GM18505 (cell line): ENCODE measurements around the gene SLC4A7.

Experiments used
- ATAC-seq: cut with Tn5 transposase; IDR thresholded peaks from one replicate; pipeline ENCODE4 v1.9.1; 2021; ENCODE audit not compliant: unreplicated experiment
- POLR2A ChIP-seq: IDR thresholded peaks from 4 replicates; pipeline ENCODE4 v1.6.1; 2011; ENCODE audit warnings: borderline replicate concordance; ENCODE audit not compliant: insufficient read depth, insufficient read length; ENCODE audit errors: extremely low read depth

Gene SLC4A7

DNA sequence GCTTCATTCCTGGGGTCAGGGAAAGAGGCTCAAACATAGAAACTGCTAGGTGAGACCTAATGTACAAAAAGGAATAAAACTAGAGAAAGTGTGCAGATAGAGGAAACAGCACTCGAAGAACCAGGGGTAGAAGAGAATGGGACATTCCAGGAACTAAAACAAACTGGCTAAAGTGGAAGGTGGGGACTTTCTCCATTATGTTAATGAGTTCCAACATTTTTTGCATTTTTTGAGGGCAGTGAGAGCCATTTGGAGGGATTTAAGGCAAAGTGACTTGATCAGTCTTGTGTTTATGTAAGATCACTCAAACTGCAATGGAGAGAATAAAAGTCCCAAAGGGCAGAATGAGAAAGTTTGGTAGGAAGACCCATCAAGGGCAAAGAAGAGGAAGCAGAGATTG is 20.6 kb upstream of the SLC4A7 start:
- no peak for TF ChIP-seq POLR2A
- ATAC-seq = no peak

DNA sequence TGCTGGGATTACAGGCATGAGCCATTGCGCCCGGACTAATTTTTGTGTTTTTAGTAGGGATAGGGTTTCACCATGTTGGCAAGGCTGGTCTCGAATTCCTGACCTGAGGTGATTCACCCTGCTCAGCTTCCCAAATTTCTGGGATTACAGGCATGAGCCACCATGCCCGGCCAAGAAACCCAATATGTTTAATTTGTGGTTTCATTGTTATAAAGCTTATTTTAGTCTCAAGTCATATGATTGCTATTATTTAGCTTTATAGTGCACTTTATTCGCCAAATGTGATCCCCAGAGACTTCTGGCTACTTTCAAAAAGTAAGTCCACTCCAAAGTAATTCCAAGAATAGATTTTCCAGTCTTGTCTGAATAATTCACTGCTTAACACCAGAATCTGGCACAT is 19.3 kb upstream of the SLC4A7 start:
- no peak for TF ChIP-seq POLR2A
- ATAC-seq = no peak

DNA sequence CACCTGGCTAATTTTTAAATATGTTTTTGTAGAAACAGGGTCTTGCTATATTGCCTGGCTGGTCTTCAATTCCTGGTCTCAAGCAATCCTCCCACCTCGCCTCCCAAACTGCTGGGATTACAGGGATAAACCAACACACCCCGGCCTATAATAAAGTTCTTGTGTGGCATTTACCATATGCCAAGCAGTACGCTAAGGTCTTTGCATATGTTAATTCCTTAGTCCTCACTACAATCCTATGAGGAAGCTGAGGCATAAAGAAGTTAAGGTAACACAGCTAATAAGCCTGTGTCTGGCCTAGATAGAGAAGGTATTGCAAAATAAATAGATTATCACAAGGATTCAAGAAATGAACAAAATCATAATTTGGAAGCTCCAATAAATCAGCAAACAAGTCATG is 17.6 kb upstream of the SLC4A7 start:
- no peak for ATAC-seq

DNA sequence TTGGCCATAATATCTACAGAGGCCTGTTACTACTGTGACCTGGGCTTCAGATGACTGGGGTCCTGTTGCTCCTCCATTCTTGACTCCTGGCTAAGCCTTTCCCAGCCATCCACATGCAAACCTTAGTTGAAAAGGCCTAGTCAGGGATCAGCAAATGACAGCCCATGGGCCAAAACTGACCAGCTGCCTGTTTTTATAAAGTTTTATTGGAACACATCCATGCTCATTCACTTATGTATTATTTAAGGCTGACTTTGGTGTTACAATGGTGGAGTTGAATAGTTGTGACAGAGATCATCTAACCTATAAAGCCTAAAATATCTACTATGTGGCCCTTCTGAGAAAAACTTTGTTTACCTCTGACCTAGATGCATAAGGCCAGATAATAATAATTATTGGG is 16.8 kb upstream of the SLC4A7 start:
- no peak for ATAC-seq
- TF ChIP-seq POLR2A = no peak

More for the DNA sequence above, 17.6 kb upstream of the SLC4A7 start:
- no peak for TF ChIP-seq POLR2A

DNA sequence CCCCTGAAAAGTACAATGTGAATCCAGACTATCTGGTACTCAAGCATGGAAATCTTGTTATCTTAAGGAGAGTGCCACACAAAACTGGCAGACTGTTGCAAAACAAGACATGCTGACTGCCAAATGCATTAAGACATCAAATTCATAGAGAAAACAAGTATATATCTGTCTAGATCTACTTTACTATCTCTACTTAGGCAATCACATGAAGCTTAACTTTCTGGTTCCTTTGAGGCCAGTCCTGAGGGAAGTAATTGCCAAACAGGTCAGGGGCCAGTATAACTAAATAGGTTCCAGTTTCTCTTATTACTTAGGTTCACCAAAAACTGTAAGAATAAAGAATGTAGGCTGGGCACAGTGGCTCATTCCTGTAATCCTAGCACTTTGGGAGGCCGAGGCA is 15.9 kb upstream of the SLC4A7 start:
- ATAC-seq = no peak
- no peak for TF ChIP-seq POLR2A

DNA sequence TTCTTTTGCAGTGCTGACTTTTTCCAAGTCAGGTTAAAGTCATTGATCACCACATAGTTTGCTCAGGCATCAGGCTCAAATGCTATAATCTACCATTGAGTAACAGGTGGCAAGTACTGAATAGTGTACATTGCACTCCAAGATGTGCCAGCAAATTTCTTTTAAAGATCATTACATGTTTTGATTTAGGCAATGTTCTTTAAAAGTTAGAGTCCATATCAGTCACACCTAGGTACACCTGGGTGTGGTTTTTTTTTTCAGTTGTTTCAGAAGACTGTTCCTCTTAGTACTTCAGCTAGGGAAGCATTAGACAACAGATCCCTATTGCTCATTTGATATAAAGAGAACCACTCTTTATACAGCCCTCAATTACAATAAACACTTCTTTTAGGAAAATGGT is 10.6 kb upstream of the SLC4A7 start:
- no peak for TF ChIP-seq POLR2A
- no peak for ATAC-seq

DNA sequence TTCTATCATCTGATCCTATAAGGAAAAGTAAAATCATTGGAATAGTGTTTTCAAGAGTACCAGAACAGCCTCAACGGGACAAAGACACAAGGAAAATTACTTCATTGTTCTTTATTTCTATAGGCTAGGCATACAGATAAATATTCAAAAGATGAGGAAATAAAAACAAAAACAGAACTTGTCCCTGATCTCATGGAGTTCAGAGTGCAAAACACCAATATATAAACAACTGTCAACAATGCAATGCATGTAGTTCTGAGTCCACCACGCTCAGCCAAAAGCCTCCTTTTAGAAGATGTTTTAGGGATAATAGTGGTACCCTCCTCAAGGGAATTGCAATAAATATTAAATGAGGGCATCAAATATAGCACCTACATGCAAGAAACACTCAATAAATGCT is 4.6 kb upstream of the SLC4A7 start:
- no peak for ATAC-seq
- TF ChIP-seq POLR2A = no peak

DNA sequence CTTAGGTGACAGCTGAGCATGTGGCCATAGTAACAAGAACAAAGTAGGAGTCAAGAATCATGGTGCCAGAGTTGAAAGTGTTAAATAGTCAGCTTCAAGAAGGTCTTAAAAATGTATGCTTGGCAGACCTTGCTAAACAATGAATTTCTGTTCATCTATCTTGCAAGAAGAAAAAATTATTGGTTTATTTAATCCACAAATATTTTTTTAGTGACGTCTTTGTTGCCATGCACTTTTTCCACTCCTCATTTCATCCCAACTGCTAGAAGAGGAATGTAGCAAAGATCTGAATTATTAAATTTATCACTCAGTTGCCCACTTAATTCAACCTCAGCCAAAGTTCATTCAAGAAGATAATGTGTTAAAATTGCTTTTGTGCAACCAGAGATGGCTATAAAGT is 3.2 kb upstream of the SLC4A7 start:
- TF ChIP-seq POLR2A = no peak
- ATAC-seq = no peak

DNA sequence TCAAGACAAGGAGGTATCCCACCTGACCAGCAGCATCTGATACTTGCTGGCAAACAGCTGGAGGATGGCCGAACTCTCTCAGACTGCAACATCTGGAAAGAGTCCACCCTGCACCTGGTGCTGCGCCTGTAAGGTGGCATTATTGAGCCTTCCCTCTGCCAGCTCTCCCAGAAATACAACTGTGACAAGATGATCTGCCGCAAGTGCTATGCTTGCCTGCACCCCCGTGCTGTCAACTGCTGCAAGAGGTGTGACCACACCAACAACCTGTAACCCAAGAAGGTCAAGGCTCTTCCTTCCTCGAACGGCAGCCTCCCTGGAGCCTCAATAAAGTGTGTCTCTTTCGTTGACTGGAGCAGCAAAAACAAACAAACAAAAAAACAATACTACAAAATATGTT is 2.2 kb upstream of the SLC4A7 start:
- ATAC-seq = no peak
- no peak for TF ChIP-seq POLR2A

DNA sequence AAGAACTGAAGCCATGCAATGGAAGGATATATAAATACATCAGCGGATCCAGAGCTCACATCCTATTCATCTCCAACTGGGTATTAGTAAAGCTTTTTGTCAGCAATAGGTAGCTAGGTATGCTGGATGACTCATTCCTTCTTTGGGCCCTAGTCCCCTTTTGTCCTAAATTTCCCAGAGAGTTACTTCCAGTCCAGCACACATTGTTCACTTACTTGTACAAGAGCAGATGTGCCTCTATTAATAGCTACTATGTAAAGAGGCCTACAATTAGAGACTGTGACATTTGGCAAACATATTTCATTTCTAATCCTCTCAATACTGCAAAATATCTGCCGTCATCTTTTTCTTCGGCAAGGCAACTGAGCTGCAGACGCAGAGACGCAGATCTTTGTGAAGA is 1.7 kb upstream of the SLC4A7 start:
- ATAC-seq = no peak
- no peak for TF ChIP-seq POLR2A

DNA sequence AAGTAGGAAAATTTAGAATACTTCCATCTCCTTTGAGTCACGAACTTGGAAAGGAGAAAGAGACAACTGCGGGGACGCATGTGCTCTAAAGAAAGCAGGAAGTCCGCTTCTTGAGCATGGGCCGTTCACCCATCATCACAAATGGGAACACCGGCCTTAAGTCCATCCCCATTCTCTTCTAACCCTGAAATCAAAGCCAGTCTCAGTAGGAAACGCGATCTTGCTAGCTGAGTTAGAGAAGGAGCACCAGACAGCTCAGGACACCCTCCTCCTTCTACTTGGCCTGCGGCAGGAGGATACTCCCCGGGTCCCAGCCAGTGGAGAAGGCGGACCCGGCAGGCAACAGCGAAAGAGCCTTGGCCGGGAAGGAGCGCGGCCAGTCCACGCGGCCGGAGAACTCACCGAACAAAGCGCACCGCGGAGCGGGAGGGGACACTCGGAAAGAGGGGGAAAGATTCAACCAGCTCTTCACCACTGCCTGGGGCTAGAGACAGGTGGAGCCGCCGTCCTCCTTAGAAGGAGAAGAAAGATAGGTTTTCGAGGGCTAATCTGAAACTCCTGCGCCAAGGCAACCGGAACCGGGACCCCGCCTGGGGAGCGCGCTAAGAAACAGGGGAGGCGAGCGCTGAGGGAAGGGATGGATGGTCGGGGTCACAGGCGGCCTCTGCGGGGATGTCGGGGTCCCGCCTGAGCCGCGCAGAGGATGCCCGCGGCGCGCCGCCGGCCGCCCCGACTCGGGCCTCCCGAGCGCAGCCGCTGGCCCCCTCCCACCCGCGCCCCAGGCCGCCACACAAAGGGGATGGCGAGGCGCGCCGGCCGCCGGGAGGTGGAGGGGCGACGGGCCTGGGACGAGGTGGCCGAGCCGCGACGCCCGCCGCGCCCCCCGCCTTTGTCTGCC is 818 bp downstream of the SLC4A7 start:
- TF ChIP-seq POLR2A = peak; percentile 51
- ATAC-seq = peak; percentile 24

DNA sequence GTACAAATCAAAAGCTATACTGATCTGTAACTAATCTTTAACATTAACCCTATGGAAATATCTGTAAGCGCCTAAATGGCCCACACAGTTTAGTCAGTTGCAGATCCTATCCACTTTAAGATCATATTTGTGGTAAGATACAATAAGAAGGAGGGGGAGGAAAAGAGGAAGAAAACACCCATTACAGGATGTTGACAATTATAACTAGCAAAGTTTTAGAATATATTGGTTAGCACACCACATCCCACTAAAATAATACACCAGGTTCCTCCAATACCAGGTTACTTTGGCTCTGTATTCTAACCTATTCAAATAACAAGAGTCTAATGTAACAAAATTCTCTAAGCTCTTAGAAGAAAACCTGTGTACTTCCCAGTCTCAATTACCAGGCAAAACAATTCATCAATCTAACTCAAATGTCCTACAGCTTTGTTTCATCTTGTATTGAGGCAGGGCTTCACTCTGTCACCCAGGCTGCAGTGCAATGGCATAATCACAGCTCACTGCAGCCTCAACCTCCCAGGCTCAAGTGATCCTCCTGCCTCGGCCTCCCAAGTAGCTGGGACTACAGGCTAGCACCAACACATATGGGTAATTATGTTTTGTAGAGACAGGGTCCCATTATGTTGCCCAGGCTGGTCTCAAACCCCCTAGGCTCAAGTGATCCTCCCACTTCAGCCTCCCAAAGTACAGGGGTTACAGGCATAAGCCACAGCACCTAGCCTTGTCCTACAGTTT is 4.2 kb downstream of the SLC4A7 start:
- TF ChIP-seq POLR2A = no peak
- no peak for ATAC-seq

DNA sequence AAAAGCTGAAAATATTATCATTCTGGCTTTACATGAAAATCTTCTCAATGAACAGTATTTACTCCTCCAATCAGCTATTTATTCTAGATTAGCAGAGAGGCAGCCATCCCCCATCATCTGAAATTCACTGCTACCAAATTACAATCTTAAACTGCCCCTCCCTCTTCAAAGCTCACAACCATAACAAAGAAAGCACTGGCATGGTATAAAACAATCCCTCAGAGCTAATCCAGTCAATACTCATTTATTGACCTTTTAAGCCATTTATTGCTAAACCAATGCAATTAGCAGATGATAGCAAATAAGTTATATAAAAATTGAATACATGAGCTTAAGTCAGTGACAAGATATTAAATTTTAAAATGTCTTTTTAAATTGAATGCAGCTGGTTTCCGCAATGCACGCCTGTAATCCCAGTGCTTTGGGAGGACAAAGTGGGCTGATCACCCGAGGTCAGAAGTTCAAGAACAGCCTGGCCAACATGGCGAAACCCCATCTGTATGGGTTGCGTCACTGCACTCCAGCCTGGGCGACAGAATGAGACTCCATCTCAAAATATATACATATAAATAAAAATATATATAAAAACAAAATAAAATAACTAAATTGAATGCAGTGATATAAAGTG is 12.1 kb downstream of the SLC4A7 start:
- no peak for TF ChIP-seq POLR2A
- no peak for ATAC-seq
